Tibial nerve (tissue), 4 donors: Measurements from ENCODE around the gene UBE2L3. TPM values are rescaled to one million over a fixed set of nuclear protein-coding genes. Genes with fewer than 3 reads are reported as not detected.

Source experiments
- DNase-seq, 2 donors: peaks; one replicate each; pipeline ENCODE4 v3.0.0-alpha.2; 2019; ENCODE audit warnings: low spot score in 2 of 2
- H3K27ac ChIP-seq, 4 donors: fragments of 200-600 bp; sonication (generic) in 3 of 4; one replicate each; pipeline ENCODE4 v1.5.1; 2017 to 2019; ENCODE audit warnings: mild to moderate bottlenecking in 1 of 4
- H3K27me3 ChIP-seq, 2 donors: fragments of 200-600 bp; sonication (generic) in 1 of 2; one replicate each; pipeline versions ENCODE4 v1.5.1 to v1.6.0; 2017 to 2019
- H3K36me3 ChIP-seq, 3 donors: fragments of 200-600 bp; sonication (generic); one replicate each; pipeline ENCODE4 v1.5.1; 2018 to 2019
- H3K4me1 ChIP-seq, 4 donors: fragments of 200-600 bp; sonication (generic) in 3 of 4; one replicate each; pipeline ENCODE4 v1.5.1; 2017 to 2019
- H3K4me3 ChIP-seq, 4 donors: fragments of 200-600 bp; sonication (generic) in 3 of 4; one replicate each; pipeline ENCODE4 v1.5.1; 2017 to 2019; ENCODE audit warnings: mild to moderate bottlenecking in 1 of 4, moderate library complexity in 1 of 4
- H3K9me3 ChIP-seq, 4 donors: fragments of 200-600 bp; sonication (generic) in 3 of 4; one replicate each; pipeline ENCODE4 v1.5.1; 2017 to 2019
- EP300 ChIP-seq, 2 donors: sonication (generic); formaldehyde crosslinking; IDR thresholded peaks; one replicate each; pipeline ENCODE4 v1.6.1; 2017; ENCODE audit warnings: antibody characterized with exemption in 2 of 2, mild to moderate bottlenecking in 1 of 2
- POLR2A ChIP-seq, 2 donors: fragments of 450-650 bp; IDR thresholded peaks; one replicate each; pipeline ENCODE4 v1.6.1; 2017; ENCODE audit warnings: antibody characterized with exemption in 2 of 2, mild to moderate bottlenecking in 2 of 2, moderate library complexity in 2 of 2
- WGBS, 2 donors: methylation state at CpG; one replicate each; pipeline ENCODE4 v1.1.5; 2018; 5-methylcytosine and 5-hydroxymethylcytosine counted together
- total RNA-seq, 4 donors: library from RNA; depleted of rRNA; stranded (reverse); fragments of >200 nt; gene quantifications; one replicate each; pipeline ENCODE4 v1.1.0, GENCODE V29; 2016
- TF ChIP-seq, protein P1 (sequence below), 5 experiments: fragments of 200-600 bp in 3 of 5; fragments of 450-650 bp in 2 of 5; sonication (generic) in 3 of 5; IDR thresholded peaks; one replicate each; pipeline ENCODE4 v1.5.1; 2016 to 2019; ENCODE audit warnings: antibody characterized with exemption in 5 of 5, mild to moderate bottlenecking in 3 of 5, moderate library complexity in 2 of 5

UBE2L3 gene
- total RNA-seq, 4 donors from 2014 or later = 32.0 to 45.0 (median 37.8) TPM

DNA sequence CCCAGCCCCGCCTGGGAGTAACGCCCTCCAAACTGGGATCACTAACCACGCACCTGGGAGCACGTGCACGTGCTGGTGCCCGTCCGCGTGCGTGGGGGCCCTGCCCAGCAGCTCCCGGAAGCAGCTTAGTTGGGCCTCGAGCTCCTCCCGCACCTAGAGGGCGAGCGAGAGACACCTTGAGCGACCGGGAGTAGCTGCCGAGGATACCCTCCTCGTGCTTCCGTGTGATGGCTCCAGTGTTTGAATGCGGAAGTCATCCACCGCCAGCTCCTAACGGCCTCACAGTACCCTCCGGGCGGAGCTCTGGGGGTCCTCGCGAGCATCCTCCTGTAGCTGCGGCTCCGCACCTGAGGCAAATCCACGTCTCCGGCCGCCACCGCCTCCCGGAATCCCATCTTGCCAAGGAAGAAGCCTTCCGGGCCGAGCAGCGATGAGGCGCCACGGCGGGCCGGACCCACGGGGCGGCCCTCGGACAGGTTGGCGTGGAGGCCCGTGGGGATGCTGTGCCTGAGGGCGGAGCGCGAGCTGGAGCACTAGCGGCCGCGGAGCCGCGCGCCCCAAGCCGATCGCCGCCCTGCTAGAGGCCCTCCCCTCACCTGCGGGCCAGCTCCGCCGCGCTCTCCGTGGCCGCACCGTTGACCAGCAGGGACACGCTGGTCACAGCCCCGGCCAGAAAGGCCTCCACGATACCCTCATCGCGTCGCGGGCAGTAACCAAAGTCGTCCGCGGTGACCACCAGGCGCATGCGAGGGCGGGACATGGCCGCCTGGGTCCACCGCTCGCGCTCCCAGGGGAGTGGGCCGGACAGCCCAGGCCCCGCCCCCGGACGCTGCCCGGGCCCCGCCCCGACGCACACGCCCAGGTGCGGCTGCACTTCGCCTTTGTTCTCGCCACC lies 62.0 kb downstream of the UBE2L3 start, which contains the start of gene YDJC:
Gene YDJC (minus strand): TSS at position 768 of the 895 bp plus-strand sequence. CDS start 8 bp downstream, at position 760.
- WGBS, 2 donors = 0 to 1% methylated on average over 39 to 58 of the region's 93 CpGs
- peaks cover 0 to 52% (median 13%) of the 10 kb centered on the region in 4 donors for H3K4me1 ChIP-seq
- H3K36me3 ChIP-seq = peaks cover 0 to 3% (median 0%) of the 10 kb centered on the region in 3 donors
- H3K9me3 ChIP-seq = no peaks in the 10 kb centered on the region
- H3K4me3 ChIP-seq = peak within 1 kb of the TSS; percentile 60 to 96 (median 94)
- TF ChIP-seq, protein P1, sequence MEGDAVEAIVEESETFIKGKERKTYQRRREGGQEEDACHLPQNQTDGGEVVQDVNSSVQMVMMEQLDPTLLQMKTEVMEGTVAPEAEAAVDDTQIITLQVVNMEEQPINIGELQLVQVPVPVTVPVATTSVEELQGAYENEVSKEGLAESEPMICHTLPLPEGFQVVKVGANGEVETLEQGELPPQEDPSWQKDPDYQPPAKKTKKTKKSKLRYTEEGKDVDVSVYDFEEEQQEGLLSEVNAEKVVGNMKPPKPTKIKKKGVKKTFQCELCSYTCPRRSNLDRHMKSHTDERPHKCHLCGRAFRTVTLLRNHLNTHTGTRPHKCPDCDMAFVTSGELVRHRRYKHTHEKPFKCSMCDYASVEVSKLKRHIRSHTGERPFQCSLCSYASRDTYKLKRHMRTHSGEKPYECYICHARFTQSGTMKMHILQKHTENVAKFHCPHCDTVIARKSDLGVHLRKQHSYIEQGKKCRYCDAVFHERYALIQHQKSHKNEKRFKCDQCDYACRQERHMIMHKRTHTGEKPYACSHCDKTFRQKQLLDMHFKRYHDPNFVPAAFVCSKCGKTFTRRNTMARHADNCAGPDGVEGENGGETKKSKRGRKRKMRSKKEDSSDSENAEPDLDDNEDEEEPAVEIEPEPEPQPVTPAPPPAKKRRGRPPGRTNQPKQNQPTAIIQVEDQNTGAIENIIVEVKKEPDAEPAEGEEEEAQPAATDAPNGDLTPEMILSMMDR (IDR thresholded peaks at IDR 0.05) = peak in 4 of 5 experiments; percentile 22 to 98 (median 66)
- TF ChIP-seq POLR2A (IDR thresholded peaks at IDR 0.05) (peak in 1 of 2 donors; percentile 12), EP300 (IDR thresholded peaks at IDR 0.05) (peak in 1 of 2 donors; percentile 53)
- H3K27me3 ChIP-seq = no peaks in the 10 kb centered on the region
- H3K27ac ChIP-seq = peak within 1 kb of the TSS; percentile 49 to 87 (median 76)
- DNase-seq = peak; percentile 45 to 85

DNA sequence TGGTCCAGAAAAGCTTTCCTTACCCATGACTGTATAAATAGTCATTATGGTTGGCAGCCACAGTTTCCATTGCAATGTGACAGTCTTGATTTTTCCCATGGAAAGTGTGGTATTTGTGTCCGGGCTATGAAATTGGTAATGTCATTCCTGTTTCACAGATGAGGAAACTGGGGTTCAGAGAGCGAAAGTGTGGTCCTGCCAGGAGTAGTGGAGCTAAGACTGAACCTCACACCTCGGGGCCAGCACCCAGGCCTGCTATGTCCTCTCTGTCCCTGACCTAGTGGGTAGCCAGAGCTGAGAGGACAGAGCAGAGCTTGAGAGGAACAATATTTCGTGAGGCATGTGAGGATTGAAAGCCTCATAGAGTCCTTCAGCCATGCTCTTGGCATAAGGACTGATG lies 63.5 kb downstream of the UBE2L3 start:
- Histone ChIP-seq H3K27me3 (no peaks in the 10 kb centered on the region), H3K4me3 (no peak overlapping the region), H3K27ac (no peak overlapping the region), H3K4me1 (peaks cover 0 to 39% (median 6%) of the 10 kb centered on the region in 4 donors), H3K36me3 (peaks cover 0 to 3% (median 0%) of the 10 kb centered on the region in 3 donors), H3K9me3 (no peaks in the 10 kb centered on the region)
- WGBS, 2 donors = 95 to 96% methylated on average over 4 of the region's 4 CpGs
- no peak for DNase-seq
- TF ChIP-seq POLR2A (IDR thresholded peaks at IDR 0.05) (no peak), EP300 (IDR thresholded peaks at IDR 0.05) (no peak)
- TF ChIP-seq, protein P1 (IDR thresholded peaks at IDR 0.05) = no peak

DNA sequence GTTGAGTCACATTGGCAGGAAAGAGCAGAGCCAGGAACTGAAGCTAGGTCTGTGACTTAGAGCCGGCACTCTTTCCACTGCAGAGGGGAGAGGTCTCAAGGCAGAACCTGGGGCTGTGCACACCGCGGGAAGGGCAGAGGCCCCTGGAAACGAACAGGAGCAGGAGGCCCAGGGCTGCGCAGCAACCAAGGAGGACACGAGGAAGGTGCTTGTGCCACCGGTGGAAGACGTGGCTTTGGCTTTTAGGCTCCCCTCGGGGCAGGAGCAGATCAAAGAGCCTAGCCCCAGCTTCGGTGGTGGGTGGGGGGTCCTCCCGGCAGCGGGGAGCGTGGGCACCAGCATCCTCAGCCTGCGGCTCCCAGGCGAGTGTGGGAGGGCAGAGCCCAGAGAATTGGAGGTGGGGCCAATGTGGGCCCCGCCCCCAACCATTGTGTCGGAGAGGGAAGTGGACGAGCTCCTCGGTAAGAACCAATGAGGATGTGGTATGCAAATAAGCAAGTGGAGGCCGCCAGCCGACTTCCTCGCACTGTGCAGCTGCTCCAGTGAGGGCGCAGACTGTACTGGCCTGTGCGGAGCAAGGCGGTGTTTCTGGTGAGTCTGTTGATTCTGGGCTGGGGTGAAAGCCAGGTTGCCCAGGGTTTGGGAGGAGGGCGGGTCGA lies 64.9 kb downstream of the UBE2L3 start, which contains the start of gene CCDC116:
Gene CCDC116 (plus strand): TSS at position 524 of the 659 bp plus-strand sequence. CDS start 422 bp downstream, outside the sequence.
- H3K27me3 ChIP-seq = no peaks in the 10 kb centered on the region
- H3K36me3 ChIP-seq = peaks cover 0 to 10% (median 0%) of the 10 kb centered on the region in 3 donors
- no peak within 1 kb of the TSS for H3K27ac ChIP-seq
- peaks cover 0 to 26% (median 6%) of the 10 kb centered on the region in 4 donors for H3K4me1 ChIP-seq
- H3K9me3 ChIP-seq = no peaks in the 10 kb centered on the region
- WGBS, 2 donors = 81 to 85% methylated on average over 27 of the region's 27 CpGs
- no peak within 1 kb of the TSS for H3K4me3 ChIP-seq
- DNase-seq = no peak
- no peak for TF ChIP-seq POLR2A (IDR thresholded peaks at IDR 0.05)
- TF ChIP-seq, protein P1 (IDR thresholded peaks at IDR 0.05) = no peak
- no peak for TF ChIP-seq EP300 (IDR thresholded peaks at IDR 0.05)

DNA sequence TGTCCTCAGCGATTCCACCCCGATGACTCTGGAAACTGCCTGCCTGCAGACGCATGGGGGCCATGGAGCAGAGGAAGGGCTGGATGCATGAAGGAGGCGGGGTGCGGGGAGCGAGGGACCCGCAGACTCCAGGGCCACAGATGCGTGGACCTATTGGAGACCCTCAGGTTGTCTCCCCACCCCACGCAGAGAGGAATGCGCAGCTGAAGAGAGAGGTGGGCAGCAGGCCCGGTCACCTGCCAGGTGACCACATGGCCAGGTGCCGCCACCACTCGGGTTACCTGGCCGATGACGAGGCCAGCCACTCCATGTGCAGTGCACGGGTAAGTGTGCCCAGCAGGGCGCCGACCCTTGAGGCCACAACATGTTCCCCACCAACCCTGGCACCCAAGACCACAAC lies 65.4 kb downstream of the UBE2L3 start:
- H3K4me1 ChIP-seq = peaks cover 0 to 20% (median 6%) of the 10 kb centered on the region in 4 donors
- no peak overlapping the region for H3K4me3 ChIP-seq
- TF ChIP-seq EP300 (IDR thresholded peaks at IDR 0.05) = no peak
- no peak for TF ChIP-seq POLR2A (IDR thresholded peaks at IDR 0.05)
- H3K27me3 ChIP-seq = no peaks in the 10 kb centered on the region
- peaks cover 0 to 10% (median 0%) of the 10 kb centered on the region in 3 donors for H3K36me3 ChIP-seq
- no peak for DNase-seq
- no peaks in the 10 kb centered on the region for H3K9me3 ChIP-seq
- no peak overlapping the region for H3K27ac ChIP-seq
- 96 to 100% methylated on average over 14 to 17 of the region's 18 CpGs for WGBS, 2 donors

GRCh38 chr22:21633481-21633880 lies 66.0 kb downstream of the UBE2L3 start:
- DNase-seq = no peak
- Histone ChIP-seq H3K4me1 (peaks cover 0 to 14% (median 4%) of the 10 kb centered on the region in 4 donors), H3K27ac (no peak overlapping the region), H3K36me3 (peaks cover 0 to 7% (median 0%) of the 10 kb centered on the region in 3 donors), H3K9me3 (no peaks in the 10 kb centered on the region), H3K27me3 (no peaks in the 10 kb centered on the region), H3K4me3 (no peak overlapping the region)
- TF ChIP-seq, protein P1 (IDR thresholded peaks at IDR 0.05) = no peak
- no peak for TF ChIP-seq POLR2A (IDR thresholded peaks at IDR 0.05)
- no peak for TF ChIP-seq EP300 (IDR thresholded peaks at IDR 0.05)
- 91 to 93% methylated on average over 4 of the region's 4 CpGs for WGBS, 2 donors
